T-helper 22 cell (primary cell): ENCODE measurements around the gene MKX.
"Not testable (repeated sequence)": the region's sequence is repeated elsewhere in the genome, so short reads cannot be mapped to it uniquely, and the experiment has no call there.

Source experiments
- DNase-seq: peaks from one replicate; pipeline ENCODE4 v3.0.0-alpha.2; 2020; ENCODE audit warnings: low read depth

MKX gene

DNA sequence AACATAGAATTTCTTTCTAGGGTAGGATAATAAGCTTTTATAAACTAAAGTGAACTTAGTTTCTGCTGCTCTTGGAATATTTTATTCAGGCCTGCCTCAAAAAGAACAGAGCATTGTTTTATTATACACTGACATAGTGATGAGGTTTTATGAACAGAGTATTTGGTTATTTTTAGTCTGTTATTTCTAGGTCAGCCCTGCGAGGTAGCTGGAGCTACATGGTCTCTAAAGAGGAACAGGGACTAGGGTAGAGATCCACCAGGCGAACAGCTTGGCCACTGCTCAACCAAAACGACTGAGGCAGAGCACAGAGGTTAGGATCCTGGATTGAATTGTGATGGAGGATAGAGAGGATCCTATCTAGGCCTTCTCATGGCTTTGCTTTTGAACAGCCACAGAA, 53.0 kb downstream of the MKX start:
- DNase-seq = no peak

DNA sequence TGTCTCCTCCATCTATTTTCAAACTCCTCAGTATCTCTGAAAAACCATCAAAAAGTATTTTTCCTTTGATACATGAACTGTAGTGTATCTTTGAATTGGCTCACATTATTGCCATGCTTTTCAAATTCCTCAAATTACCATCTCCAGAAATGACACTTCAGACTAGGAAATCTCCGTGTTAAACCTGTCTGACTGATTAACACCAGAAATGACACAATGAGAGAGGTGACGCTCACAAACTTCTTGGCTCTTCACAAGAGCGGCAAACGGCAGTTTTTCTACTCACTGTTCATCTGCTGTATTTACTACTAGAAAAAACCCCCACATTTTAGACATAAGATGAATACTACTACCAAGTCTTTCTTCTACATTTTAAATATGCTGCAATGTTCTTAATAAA, 56.6 kb downstream of the MKX start:
- DNase-seq = no peak

DNA sequence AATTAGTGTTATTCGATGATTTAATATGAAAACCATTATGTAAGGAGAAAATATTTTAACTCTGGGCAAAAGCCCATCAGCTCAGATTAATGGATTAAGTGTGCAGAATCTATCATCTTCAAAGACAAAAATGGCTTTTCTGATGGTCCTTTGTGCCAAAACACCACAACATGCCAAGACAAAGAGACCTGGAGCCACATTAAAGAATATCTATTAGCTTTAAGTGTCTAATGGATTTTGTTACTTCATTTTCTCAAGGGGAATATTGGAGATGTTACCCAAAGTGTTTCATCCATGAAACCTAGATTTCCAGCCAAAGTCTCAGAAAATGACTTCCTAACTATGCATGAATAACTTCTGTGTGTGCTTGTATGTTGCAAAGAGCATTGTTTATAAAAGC, 57.3 kb downstream of the MKX start:
- DNase-seq = no peak

DNA sequence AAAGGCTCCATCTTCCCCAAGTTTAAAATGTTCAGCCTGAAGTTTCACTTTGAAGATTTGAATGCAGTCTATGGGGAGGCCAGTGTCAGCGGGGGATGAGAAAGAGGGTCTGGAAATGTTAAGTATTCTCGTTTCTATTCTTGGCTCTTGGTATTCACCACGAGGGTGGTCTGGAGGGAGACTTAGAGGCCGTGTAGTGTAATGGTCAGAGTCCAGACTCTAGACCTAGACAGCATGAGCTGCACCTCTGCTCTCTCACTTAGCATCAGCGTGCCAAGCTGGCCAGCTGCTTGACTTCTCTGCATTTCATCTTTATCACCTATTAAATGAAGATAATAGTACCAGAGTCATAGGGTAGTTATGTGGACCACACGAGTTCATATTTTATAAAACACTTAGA, 57.9 kb downstream of the MKX start:
- DNase-seq = no peak

DNA sequence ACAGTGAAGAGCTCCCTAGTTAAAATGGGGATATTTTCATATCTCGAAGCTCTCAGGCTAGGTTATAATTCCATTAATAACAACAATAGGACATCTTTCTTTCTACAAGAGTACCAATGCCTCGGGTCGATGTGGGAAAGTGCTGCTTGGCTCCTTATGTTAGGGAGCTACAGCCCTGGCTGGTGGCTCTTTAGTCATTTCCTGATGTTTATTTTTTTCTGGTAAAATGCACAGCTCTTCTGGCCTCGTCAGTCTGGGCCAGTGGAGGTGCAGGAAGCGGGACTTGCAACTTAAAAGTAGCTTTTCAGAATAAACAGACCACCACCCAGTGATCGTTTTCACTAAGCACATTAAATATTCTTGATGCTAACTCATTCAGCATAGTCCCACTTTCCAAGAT, 58.3 kb downstream of the MKX start:
- DNase-seq = no peak

DNA sequence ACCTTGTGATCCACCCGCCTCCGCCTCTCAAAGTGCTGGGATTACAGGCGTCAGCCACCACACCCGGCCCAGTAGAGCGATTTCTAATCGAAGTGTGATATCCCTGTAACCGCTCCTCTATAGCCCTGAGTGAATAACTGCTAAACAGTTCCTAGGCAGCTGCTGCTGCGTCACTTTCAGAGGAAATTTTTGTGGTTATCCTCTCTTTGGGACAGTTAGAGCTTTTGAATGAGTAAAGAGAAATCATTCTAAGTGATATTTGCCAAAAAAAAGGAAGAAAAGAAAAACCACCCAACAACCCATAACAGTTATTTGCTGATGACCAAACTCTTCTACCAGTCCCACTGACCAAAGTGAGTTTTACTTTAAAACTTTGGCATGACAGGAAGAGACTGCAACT, 59.9 kb downstream of the MKX start:
- no peak for DNase-seq

DNA sequence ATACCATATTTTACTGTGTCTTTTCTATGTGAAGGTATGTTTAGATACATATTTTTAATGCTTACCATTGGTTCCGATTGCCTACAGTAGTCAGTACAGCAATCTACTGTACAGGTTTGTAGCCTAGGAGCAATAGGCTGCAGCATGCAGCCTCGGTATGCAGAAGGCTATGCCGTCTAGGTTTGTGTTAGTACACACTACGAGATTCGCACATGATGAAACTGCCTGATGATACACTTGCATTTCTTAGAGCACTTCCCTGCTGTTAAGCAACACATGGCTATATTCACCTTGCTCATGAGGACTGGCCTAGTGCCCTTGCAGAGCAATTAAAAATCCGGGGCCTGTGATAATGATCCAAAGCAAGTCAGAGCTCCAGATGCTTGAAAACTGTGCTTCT, 62.4 kb downstream of the MKX start:
- no peak for DNase-seq

DNA sequence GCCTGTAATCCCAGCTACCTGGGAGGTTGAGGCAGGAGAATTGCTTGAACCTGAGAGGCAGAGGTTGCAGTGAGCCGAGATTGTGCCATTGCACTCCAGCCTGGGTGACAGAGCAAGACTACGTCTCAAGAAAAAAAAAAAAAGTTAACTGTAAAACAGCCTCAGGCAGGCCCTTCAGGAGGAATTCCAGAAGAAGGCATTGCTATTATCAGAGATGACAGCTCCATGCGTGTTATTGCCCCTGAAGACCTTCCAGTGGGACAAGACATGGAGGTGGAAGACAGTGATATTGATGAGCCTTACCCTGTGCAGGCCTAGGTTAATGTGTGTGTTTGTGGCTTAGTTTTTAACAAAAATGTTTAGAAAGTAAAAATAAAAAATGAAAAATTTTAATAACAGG, 63.8 kb downstream of the MKX start:
- DNase-seq = not testable (repeated sequence)

DNA sequence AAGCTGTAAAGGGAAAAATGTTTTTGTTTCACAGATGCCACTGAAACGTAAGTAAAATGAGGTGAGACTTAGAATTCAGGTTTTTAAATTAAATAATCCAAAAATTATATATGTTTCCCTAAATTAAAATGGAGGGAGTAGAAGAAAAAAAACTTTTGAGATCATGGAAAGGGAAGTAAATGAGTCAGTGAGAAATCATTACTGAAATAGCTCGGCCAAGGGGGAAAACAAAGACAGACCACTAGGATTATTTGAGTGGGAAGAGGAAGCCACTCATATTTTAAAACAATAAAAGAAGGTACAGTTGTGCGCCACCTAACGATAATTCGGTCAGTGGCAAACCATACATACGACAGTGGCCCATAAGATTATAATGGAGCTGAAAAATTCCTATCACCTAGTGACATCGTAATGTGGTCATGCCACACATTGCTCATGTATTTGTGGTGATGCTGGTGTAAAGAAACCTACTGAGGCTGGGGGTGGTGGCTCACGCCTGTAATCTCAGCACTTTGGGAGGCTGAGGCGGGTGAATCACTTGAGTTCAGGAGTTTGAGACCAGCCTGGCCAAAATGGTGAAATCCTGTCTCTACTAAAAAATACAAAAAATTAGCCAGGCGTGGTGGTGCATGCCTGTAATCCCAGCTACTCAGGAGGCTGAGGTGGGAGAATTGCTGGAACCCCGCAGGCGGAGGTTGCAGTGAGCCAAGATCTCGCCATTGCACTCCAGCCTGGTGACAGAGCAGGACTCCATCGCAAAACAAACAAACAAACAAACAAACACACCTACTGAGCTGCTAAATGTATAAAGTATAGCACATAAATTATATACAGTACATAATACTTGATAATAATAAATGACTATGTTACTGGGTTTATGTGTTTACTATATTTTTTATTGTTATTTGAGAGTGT, 64.7 kb downstream of the MKX start:
- no peak for DNase-seq

DNA sequence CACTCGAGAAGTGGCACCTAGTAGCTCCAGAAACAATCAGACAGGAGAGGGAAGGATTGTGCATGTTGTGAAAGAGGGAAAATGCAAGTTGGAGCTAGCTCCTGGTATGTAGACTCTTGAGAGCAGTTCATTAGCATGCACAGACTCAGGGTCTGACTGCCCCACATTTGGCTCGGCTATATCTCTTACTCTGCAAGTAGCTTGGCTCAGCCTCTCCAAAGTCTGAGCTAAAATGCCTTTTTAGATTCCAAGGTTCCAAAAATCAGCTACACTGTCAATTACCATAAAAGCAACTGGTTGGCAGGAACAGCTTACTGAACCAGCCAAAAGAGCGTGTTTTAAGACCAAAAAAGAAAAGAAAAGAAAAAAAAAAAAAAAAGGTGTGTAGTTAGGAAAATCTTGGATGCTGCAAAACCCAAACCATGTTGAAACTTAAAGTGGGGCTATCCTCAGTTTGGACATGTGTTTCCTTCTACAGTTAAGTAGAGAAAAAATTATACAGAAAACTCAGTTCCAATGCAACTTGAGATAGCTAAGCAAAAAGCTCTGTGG, 65.5 kb downstream of the MKX start:
- DNase-seq = no peak

DNA sequence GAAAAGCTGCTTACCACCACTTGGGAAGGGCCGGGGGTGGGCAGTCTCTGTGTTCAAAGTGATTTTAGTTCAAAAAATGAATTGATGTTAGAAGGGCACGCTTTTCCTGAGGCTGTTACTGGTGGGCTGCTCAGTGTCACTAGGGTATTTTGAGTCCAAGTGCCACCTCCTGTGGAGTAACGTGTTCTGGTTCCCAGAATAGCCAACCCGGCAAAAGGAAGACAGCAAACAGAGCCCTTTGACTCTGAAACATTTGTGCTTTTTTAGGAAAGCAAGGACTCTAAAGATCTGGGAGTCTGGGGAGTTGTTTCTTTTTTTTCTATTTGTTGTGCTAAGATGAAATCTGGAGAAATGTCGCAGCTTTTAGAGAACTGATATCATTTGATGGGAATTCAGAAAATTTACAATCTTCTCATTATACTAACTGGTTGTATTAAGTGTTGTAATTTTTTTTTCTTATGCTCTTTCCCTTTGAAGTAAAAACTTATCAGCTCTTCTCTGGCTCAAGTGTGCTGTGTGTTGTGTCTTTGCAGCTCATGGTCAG, 66.2 kb downstream of the MKX start:
- no peak for DNase-seq

DNA sequence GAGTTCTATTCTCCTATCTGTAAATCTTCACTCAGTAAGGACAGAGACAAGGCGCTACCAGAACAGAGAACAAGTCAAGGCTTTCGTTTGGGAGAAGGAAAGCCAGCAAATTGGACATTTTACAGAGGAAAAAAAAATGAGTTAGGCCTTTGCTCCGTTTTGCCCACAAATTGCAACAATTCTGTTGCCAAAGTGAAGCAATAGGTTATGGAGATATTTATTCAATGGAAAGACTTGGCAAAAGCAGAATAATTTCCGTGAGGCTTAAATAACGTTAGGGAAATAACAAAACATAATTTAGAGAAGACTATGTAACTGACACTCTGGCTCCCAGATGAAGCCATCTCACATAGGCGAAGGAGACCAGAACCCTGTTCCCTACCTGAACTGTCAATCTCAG, 67.5 kb downstream of the MKX start:
- no peak for DNase-seq

DNA sequence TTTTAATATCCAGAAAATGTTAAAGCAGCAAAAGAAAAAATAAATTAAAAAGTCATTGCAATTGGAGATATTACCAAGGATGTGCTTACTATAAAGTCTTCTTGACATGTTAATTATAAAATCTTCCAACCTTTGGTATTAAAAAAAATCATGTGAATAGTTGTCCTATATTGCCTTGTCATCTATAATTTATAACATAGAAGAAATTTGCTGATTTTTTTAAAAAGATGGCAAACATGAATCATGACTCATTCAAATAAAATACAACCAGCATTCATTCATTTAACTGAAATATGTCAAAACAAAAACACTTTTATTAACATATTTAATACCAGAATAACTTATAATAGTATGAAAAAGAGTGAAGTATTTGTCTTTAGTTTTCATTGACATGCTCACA, 72.6 kb downstream of the MKX start:
- no peak for DNase-seq

DNA sequence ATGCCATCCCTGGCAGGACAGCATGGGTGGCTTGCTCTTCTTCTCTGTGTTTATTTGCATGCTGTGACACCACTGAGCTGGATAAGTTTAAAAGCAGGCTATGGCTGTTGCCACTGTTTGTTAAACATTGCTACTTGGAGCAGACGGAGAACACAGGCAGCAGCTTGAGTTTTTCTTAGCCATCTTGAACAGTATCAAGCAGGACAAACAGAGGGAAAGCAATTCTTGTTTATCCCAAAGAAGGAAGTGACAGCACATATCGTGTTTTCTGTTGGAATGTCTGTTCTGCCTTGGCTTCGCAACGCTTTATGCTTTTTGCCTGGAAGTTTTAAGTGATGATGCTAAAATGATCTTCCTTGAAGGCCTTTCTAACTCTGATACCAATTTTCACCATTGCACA, 73.8 kb downstream of the MKX start:
- DNase-seq = no peak

DNA sequence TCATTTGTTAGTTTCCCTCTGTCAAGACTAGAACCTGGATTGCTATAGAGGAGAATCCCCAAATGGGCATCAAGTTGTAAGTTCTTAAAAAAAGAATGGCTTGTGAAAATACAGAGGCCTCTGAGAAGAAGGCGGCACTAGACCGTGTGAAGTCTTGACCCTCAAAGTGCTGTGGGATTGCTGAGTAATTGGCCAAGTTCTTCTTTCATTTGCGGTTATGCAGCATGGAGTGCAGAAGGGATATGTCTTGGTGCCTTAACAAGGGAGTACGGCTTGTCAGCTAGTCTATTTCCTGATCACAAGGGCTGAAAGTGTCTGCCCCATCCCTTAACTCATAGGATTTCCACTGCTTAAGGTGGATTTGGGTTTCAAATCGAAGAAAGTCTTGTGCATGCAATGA, 81.2 kb downstream of the MKX start:
- no peak for DNase-seq

DNA sequence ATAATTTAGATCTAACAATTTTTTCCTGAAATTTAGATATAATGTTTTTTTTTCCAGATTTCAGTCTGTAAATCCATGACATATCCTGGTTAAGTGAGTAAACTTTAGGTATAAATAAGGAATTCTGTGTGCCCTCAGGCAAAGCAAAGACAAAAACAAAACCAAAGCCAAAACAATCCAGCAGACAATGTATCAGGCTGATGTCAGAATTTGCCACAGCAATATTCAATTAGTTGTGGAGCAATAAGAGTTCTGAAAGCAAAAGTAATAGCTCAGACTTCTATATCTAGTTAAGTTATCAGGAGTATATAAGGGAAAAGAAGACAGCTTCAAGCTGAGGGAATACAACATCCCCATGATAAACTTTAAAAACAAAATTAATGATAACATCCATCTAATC, 82.0 kb downstream of the MKX start:
- DNase-seq = no peak

DNA sequence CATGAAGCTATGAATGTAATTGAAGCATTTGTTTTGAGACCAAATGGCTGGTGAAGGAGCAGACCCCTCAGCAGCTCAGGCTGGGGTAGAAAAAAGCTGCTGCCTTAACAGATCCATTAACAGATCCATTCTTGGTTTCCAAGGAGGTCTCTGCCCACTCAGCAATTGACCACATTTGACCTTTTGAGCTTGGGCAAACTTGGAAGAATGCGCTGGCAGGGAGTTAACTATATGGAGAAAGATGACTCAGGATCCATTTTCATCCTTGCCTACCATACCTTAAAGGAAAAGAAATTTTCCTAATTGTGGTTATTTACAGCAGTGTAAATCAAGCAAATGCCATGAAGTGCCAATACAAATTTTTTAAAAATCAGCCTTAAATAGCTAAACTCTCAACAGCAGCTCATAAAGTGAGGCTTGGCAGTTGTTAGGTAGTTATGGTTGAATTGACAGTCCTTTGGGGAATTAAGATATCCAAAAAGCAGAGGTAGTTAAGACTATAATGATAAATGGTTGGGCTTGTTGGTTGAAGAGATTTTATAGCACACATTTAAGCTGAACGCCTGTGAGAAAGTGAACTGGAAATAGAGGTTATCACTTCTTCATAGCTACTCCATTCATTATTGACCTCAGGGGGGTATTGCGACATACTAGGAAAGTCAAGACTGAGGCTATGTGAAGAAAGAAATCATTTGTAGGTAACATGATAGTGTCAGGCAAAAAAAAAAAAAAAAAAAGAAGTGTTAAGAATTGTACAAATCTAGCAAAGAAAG, 83.9 kb downstream of the MKX start:
- no peak for DNase-seq

DNA sequence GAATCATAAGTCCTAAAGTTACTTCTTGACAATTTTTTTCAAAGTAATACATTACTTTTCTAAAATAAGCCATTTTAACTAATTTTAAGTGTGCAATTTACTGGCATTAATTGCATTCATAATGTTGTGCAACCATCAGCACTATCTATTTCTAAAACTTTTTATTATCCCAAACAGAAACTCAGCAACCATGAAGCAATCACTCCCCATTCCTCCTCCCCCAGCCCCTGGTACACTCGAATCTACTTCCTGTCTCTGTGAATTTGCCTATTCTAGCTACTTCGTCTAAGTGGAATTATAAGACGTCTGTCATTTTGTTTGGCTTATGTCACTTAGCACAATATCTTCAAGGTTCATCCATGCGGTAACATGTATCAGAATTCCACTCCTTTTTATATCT, 84.9 kb downstream of the MKX start:
- no peak for DNase-seq

DNA sequence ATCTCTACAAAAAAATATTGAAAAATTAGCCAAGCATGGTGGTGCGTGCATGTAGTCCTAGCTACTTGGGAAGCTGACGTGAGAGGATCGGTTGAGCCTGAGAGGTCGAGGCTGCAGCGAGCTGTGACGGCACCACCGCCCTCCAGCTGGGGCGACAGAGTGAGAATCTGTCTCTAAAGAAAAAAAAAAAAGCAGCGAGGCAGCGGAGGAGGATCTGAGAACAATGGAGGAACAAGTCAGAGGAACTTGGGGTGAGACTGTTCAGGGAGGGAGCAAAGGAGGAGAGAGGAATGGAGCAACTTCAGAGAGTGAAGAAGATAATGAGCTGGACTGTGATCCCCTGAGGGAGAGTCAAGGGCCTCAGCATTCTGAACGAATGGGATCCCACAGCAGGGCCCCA, 85.4 kb downstream of the MKX start:
- DNase-seq = no peak

DNA sequence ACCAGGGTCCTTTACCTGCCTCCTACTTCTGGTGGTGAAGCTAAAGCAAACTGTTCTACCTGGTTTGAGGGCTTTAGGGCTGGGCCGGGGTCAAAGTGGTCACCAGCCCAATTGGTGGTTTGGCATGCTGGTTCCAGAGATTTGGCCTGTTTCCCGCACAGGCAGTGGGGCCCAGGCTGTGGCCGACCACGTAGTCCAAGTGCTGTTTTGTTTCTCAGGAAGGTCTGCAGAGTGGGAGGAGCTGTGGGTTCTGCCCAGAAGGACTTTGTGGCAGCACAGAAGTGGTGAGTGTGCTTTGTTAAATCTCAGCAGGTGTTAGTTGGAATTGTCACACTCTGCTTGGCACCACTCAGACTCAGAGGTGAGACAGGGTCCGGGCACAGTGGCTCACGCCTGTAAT, 85.8 kb downstream of the MKX start:
- DNase-seq = no peak

DNA sequence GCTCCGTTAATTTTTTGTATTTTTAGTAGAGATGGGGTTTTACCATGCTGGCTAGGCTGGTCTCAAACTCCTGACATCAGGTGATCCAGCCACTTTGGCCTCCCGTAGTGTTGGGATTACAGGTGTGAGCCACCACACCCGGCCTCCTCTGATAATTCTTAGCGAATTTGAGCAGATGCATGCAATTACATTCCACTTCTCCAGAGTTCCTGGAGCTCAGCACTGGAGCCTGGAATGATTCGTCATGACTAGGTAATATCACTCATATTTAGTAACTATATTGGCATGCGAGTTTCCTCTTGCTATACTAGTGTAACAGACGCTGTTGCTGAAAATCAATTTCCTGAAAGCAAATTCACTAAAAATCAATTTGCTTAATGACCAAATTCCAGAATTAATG, 86.8 kb downstream of the MKX start:
- DNase-seq = no peak

DNA sequence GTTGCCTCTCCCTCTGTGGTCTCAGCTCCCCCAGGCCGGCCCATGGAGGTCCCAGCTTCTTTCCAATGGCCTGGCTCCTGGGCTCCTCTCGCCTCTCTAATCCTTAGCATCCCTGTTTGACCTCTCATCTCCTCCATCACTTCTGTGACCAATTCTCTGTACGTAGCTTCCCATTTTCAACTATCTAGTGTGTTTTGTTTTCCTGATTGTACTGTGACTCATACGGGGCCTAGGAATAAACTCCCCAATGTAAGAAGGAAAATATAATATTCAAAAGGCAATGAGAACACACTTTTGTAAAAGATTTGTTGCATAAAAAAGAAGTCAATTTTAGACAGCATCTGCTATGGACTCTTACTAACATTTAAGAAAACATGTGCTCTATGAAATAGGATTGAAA, 90.3 kb downstream of the MKX start:
- no peak for DNase-seq

DNA sequence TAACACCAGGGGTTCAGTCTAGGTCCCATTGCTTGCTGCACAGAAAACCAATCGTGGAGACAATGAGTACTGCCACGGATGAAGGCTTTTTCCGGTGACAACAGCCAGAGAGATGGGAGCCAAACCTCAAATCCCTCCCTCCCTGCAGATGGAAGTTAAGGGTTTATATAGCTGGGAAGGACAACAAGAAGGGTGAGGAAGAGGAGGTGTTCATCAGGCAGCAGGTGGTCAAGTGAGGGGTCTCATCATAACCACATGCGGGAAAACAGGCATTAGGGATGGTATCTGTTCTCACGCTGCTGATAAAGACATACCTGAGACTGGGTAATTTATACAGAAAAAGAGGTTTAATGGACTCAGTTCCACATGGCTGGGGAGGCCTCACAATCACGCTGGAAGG, 91.3 kb downstream of the MKX start:
- DNase-seq = no peak
